Hepatic stellate cell (primary cell): ENCODE data around the gene SPNS3.

Source experiments
- DNase-seq: peaks from one replicate; pipeline ENCODE4 v3.0.0; 2011; ENCODE audit warnings: low spot score

SPNS3 gene

GRCh38 chr17:4509923-4510617 lies 76.3 kb downstream of the SPNS3 start:
- peak; percentile 70 for DNase-seq

GRCh38 chr17:4510618-4510941 lies 76.8 kb downstream of the SPNS3 start:
- no peak for DNase-seq

GRCh38 chr17:4511199-4511932 lies 77.6 kb downstream of the SPNS3 start:
- DNase-seq: no peak

GRCh38 chr17:4512156-4513112 lies 78.7 kb downstream of the SPNS3 start:
- no peak for DNase-seq

GRCh38 chr17:4513113-4514032 lies 79.6 kb downstream of the SPNS3 start:
- DNase-seq: no peak

GRCh38 chr17:4514206-4514605 lies 80.5 kb downstream of the SPNS3 start:
- DNase-seq: no peak

GRCh38 chr17:4514779-4515178 lies 81.0 kb downstream of the SPNS3 start:
- no peak for DNase-seq

- no peak for DNase-seq
These were observed 81.8 kb downstream of the SPNS3 start for GRCh38 chr17:4515501-4515900.

- no peak for DNase-seq
These were observed 83.0 kb downstream of the SPNS3 start for GRCh38 chr17:4516735-4517134.

GRCh38 chr17:4518901-4519300 lies 85.2 kb downstream of the SPNS3 start:
- DNase-seq: no peak

GRCh38 chr17:4519361-4519788 lies 85.6 kb downstream of the SPNS3 start:
- no peak for DNase-seq

GRCh38 chr17:4520060-4520893 lies 86.5 kb downstream of the SPNS3 start:
- no peak for DNase-seq

- no peak for DNase-seq
These were observed 87.3 kb downstream of the SPNS3 start for GRCh38 chr17:4520894-4521600.

- DNase-seq: no peak
These were observed 88.9 kb downstream of the SPNS3 start for GRCh38 chr17:4522661-4523060.

GRCh38 chr17:4523946-4524345 lies 90.2 kb downstream of the SPNS3 start:
- DNase-seq: no peak

GRCh38 chr17:4525691-4526397 lies 92.1 kb downstream of the SPNS3 start:
- DNase-seq: no peak

GRCh38 chr17:4527134-4527533 lies 93.4 kb downstream of the SPNS3 start:
- DNase-seq: no peak

GRCh38 chr17:4527566-4528125 lies 93.9 kb downstream of the SPNS3 start:
- no peak for DNase-seq

- DNase-seq: no peak
These were observed 95.9 kb downstream of the SPNS3 start for GRCh38 chr17:4529533-4530152.
